CD14-positive monocyte (primary cell): ENCODE measurements around the gene ATP6V0A4. TPM values are rescaled to one million over a fixed set of nuclear protein-coding genes. Genes with fewer than 3 reads are reported as not detected.
"Not testable (repeated sequence)": the region's sequence is repeated elsewhere in the genome, so short reads cannot be mapped to it uniquely, and the experiment has no call there.

Source experiments
- DNase-seq, 3 donors: peaks; one replicate each; pipeline ENCODE4 v3.0.0-alpha.2; 2011 to 2022
- H2AFZ ChIP-seq: 2 replicates; pipeline ENCODE4 v1.6.0; 2012; ENCODE audit warnings: mild to moderate bottlenecking, low read depth, low read length, inconsistent platforms; ENCODE audit not compliant: insufficient read depth, poor library complexity, severe bottlenecking
- H3K27ac ChIP-seq, 2 donors: 1 replicate in 1 of 2; 2 replicates in 1 of 2; pipeline ENCODE4 v1.5.1; 2012 to 2013; ENCODE audit warnings: low read length in 2 of 2, control low read depth in 1 of 2, inconsistent platforms in 1 of 2, low read depth in 1 of 2, mild to moderate bottlenecking in 1 of 2
- H3K27me3 ChIP-seq, 2 donors: one replicate each; pipeline versions ENCODE4 v1.6.0 to v1.6.1; 2011 to 2013; ENCODE audit warnings: low read length in 2 of 2; ENCODE audit not compliant: control insufficient read depth in 2 of 2, insufficient read depth in 2 of 2
- H3K36me3 ChIP-seq, 2 donors: replicated peaks in 1 of 2; 1 replicate in 1 of 2; 2 replicates in 1 of 2; pipeline versions ENCODE4 v1.5.1 to v1.6.1; 2012 to 2013; ENCODE audit warnings: low read length in 2 of 2, control low read depth in 1 of 2, inconsistent platforms in 1 of 2, mild to moderate bottlenecking in 1 of 2; ENCODE audit not compliant: insufficient read depth in 2 of 2, control insufficient read depth in 1 of 2
- H3K4me1 ChIP-seq, 2 donors: 1 replicate in 1 of 2; 2 replicates in 1 of 2; pipeline versions ENCODE4 v1.5.1 to v1.6.1; 2012 to 2013; ENCODE audit warnings: low read length in 2 of 2, control low read depth in 1 of 2, inconsistent platforms in 1 of 2, mild to moderate bottlenecking in 1 of 2, moderate library complexity in 1 of 2; ENCODE audit not compliant: insufficient read depth in 2 of 2, control insufficient read depth in 1 of 2
- H3K4me2 ChIP-seq: replicated peaks from 2 replicates; pipeline ENCODE3; 2012; ENCODE audit warnings: low read length, moderate library complexity, mild to moderate bottlenecking; ENCODE audit not compliant: poor library complexity, severe bottlenecking; ENCODE audit errors: extremely low read depth
- H3K4me3 ChIP-seq, 3 experiments: fragments of 200-600 bp in 1 of 3; sonication (generic) in 1 of 3; replicated peaks in 1 of 3; 1 replicate in 2 of 3; 2 replicates in 1 of 3; pipeline ENCODE4 v1.5.1; 2011 to 2013; ENCODE audit warnings: low read length in 3 of 3, mild to moderate bottlenecking in 3 of 3, control low read depth in 2 of 3, low read depth in 2 of 3, inconsistent platforms in 1 of 3, moderate library complexity in 1 of 3
- H3K79me2 ChIP-seq: 2 replicates; pipeline ENCODE4 v1.6.0; 2012; ENCODE audit warnings: mild to moderate bottlenecking, control low read depth, inconsistent platforms, low read length, moderate library complexity; ENCODE audit not compliant: insufficient read depth
- H3K9ac ChIP-seq: 2 replicates; pipeline ENCODE4 v1.6.0; 2017; ENCODE audit warnings: low read length, mild to moderate bottlenecking; ENCODE audit not compliant: insufficient read depth, poor library complexity, severe bottlenecking
- H3K9me3 ChIP-seq, 2 donors: replicated peaks in 1 of 2; 1 replicate in 1 of 2; 2 replicates in 1 of 2; pipeline versions ENCODE4 v1.5.1 to v1.6.1; 2012 to 2013; ENCODE audit warnings: low read length in 2 of 2, control low read depth in 1 of 2; ENCODE audit not compliant: control insufficient read depth in 1 of 2, insufficient read depth in 1 of 2
- H4K20me1 ChIP-seq: 2 replicates; pipeline ENCODE4 v1.6.0; 2012; ENCODE audit warnings: mild to moderate bottlenecking, low read length, control low read depth, moderate library complexity; ENCODE audit not compliant: insufficient read depth
- H3K27ac Mint-ChIP-seq, 7 donors: one replicate each; pipeline ENCODE4 v1.8.0; 2020; ENCODE audit warnings: mild to moderate bottlenecking in 7 of 7, mixed read lengths in 7 of 7, moderate library complexity in 6 of 7, inconsistent platforms in 2 of 7
- H3K27me3 Mint-ChIP-seq, 3 donors: one replicate each; pipeline ENCODE4 v1.8.0; 2021 to 2022; ENCODE audit warnings: low read depth in 3 of 3, mild to moderate bottlenecking in 3 of 3, mixed read lengths in 3 of 3, moderate library complexity in 3 of 3, inconsistent platforms in 1 of 3
- H3K36me3 Mint-ChIP-seq, 2 donors: one replicate each; pipeline ENCODE4 v1.8.0; 2020; ENCODE audit warnings: mixed read lengths in 2 of 2, inconsistent platforms in 1 of 2, mild to moderate bottlenecking in 1 of 2
- H3K4me1 Mint-ChIP-seq: one replicate; pipeline ENCODE4 v1.8.0; 2020; ENCODE audit warnings: mild to moderate bottlenecking, mixed read lengths
- H3K4me3 Mint-ChIP-seq, 2 donors: one replicate each; pipeline ENCODE4 v1.8.0; 2020; ENCODE audit warnings: mild to moderate bottlenecking in 2 of 2, mixed read lengths in 2 of 2, moderate library complexity in 1 of 2
- H3K9me3 Mint-ChIP-seq, 7 donors: one replicate each; pipeline ENCODE4 v1.8.0; 2020 to 2022; ENCODE audit warnings: mixed read lengths in 7 of 7, mild to moderate bottlenecking in 6 of 7, moderate library complexity in 6 of 7, inconsistent platforms in 2 of 7
- CTCF ChIP-seq: fragments of 200-600 bp; IDR thresholded peaks from one replicate; pipeline ENCODE4 v1.8.0; 2022; ENCODE audit warnings: antibody characterized with exemption, mild to moderate bottlenecking
- WGBS: methylation state at CpG from one replicate; pipeline ENCODE4 v1.1.5; 2013; ENCODE audit warnings: missing lambda C conversion rate; ENCODE audit not compliant: insufficient coverage; 5-methylcytosine and 5-hydroxymethylcytosine counted together
- intact Hi-C, 2 donors: fragments of 100-400 bp; cut with micrococcal nuclease; formaldehyde crosslinking; loops; one replicate each; pipeline versions ENCODE4 v1.15.0 to v1.15.1; 2023
- polyA plus RNA-seq, 3 donors: library from polyadenylated mRNA; depleted of rRNA in 1 of 3; unstranded in 2 of 3; stranded (reverse) in 1 of 3; fragments of 300-500 nt in 2 of 3; fragments of >200 nt in 1 of 3; fragmentation: Illumina TruSeq in 2 of 3; gene quantifications; 1 replicate in 2 of 3; 2 replicates in 1 of 3; pipeline ENCODE4 v1.2.3, GENCODE V29; 2012 to 2021

The ATP6V0A4 gene
- polyA plus RNA-seq, 3 donors = not detected

- H3K27me3 Mint-ChIP-seq = peaks cover 0 to 2% (median 0%) of the 10 kb centered on the region in 3 donors
- Histone ChIP-seq H2AFZ (no peak overlapping the region), H3K36me3 (no peaks in the 10 kb centered on the region), H4K20me1 (no peaks in the 10 kb centered on the region), H3K79me2 (no peaks in the 10 kb centered on the region), H3K4me1 (no peaks in the 10 kb centered on the region), H3K9me3 (no peaks in the 10 kb centered on the region), H3K27ac (no peak overlapping the region), H3K4me3 (no peak overlapping the region), H3K4me2 (no peak overlapping the region), H3K9ac (no peak overlapping the region), H3K27me3 (no peaks in the 10 kb centered on the region)
- TF ChIP-seq CTCF = no peak
- no peak overlapping the region for H3K4me3 Mint-ChIP-seq
- DNase-seq = no peak
- no peaks in the 10 kb centered on the region for H3K4me1 Mint-ChIP-seq
- no peak overlapping the region for H3K27ac Mint-ChIP-seq
- peaks cover 0 to 6% (median 1%) of the 10 kb centered on the region in 7 donors for H3K9me3 Mint-ChIP-seq
- H3K36me3 Mint-ChIP-seq = no peaks in the 10 kb centered on the region
- WGBS = 83% methylated on average over 1 of the region's 2 CpGs
- intact Hi-C loops = no loop called here
These were observed 107.5 kb downstream of the ATP6V0A4 start for GRCh38 chr7:138690495-138690894.

- H3K27me3 Mint-ChIP-seq, H3K4me1 ChIP-seq, intact Hi-C loops, H3K4me3 ChIP-seq, H3K27ac Mint-ChIP-seq, H2AFZ ChIP-seq, H3K9me3 ChIP-seq, H3K27ac ChIP-seq, H3K27me3 ChIP-seq, DNase-seq, H3K79me2 ChIP-seq, H3K36me3 Mint-ChIP-seq, H3K36me3 ChIP-seq, H3K4me3 Mint-ChIP-seq, H3K4me2 ChIP-seq, H3K9me3 Mint-ChIP-seq, H3K9ac ChIP-seq, H3K4me1 Mint-ChIP-seq, H4K20me1 ChIP-seq: not testable (repeated sequence)
- 96% methylated on average over 5 of the region's 6 CpGs for WGBS
These were observed 110.0 kb downstream of the ATP6V0A4 start for GRCh38 chr7:138688037-138688436.
